ENCODE measurements around the gene HRC. TPM values are rescaled to one million over a fixed set of nuclear protein-coding genes. Genes with fewer than 3 reads are reported as not detected.
"Not testable (repeated sequence)": the region's sequence is repeated elsewhere in the genome, so short reads cannot be mapped to it uniquely, and the experiment has no call there.

The HRC gene
- 1.3 TPM for total RNA-seq
- long read RNA-seq, partial matches to known transcripts, result 0 of 5 reads
- long read RNA-seq, other reads (novel, unspliced or antisense), result 4 of 5 reads

GRCh38 chr19:49155005-49155819 lies at the start of gene HRC:
Gene HRC (minus strand): TSS chr19:49155396. CDS start chr19:49155237, 159 bp downstream.
- DNase-seq (ENCODE audit: low spot score), result no peak

- no peak for DNase-seq (ENCODE audit: low spot score)
These were observed 45.8 kb upstream of the HRC start for GRCh38 chr19:49201042-49201441.

GRCh38 chr19:49200238-49200862 lies 45.2 kb upstream of the HRC start:
- no peak for DNase-seq (ENCODE audit: low spot score)

GRCh38 chr19:49196527-49197240 lies 41.5 kb upstream of the HRC start:
- no peak for DNase-seq (ENCODE audit: low spot score)

- no peak for DNase-seq (ENCODE audit: low spot score)
These were observed 39.2 kb upstream of the HRC start for GRCh38 chr19:49194408-49194807.

GRCh38 chr19:49193822-49194394 lies 38.7 kb upstream of the HRC start:
- DNase-seq (ENCODE audit: low spot score), result no peak

- no peak for DNase-seq (ENCODE audit: low spot score)
These were observed 35.6 kb upstream of the HRC start for GRCh38 chr19:49190781-49191180.

GRCh38 chr19:49189259-49189658 lies 34.1 kb upstream of the HRC start:
- no peak for DNase-seq (ENCODE audit: low spot score)

GRCh38 chr19:49188626-49189200 lies 33.5 kb upstream of the HRC start:
- DNase-seq (ENCODE audit: low spot score), result no peak

GRCh38 chr19:49186108-49186507 lies 30.9 kb upstream of the HRC start:
- DNase-seq (ENCODE audit: low spot score), result no peak

- DNase-seq (ENCODE audit: low spot score), result no peak
These were observed 27.7 kb upstream of the HRC start for GRCh38 chr19:49182848-49183375.

- not testable (repeated sequence) for DNase-seq (ENCODE audit: low spot score)
These were observed 27.0 kb upstream of the HRC start for GRCh38 chr19:49182010-49182847.

GRCh38 chr19:49180659-49181058 lies 25.5 kb upstream of the HRC start:
- no peak for DNase-seq (ENCODE audit: low spot score)

- DNase-seq (ENCODE audit: low spot score), result no peak
These were observed 18.0 kb upstream of the HRC start for GRCh38 chr19:49173198-49173597.

GRCh38 chr19:49168421-49168820 lies 13.2 kb upstream of the HRC start:
- no peak for DNase-seq (ENCODE audit: low spot score)

- no peak for DNase-seq (ENCODE audit: low spot score)
These were observed 12.7 kb upstream of the HRC start for GRCh38 chr19:49167857-49168409.

- no peak for DNase-seq (ENCODE audit: low spot score)
These were observed 10.7 kb upstream of the HRC start for GRCh38 chr19:49165865-49166301.

GRCh38 chr19:49165111-49165750 lies 10.0 kb upstream of the HRC start:
- no peak for DNase-seq (ENCODE audit: low spot score)

- DNase-seq (ENCODE audit: low spot score), result no peak
These were observed 6.8 kb upstream of the HRC start for GRCh38 chr19:49161987-49162386.

Measured in mesenteric fat pad (tissue), 1 donor.